NCI-H2107 treated with DMSO at 0.1 percent for 48 hours (cell line): Measurements from ENCODE around the gene OR10A6.

Experiments
- DNase-seq: peaks from one replicate; lab custom pipeline; 2025; ENCODE audit not compliant: unreplicated experiment; lab: John Stamatoyannopoulos, UW

Gene OR10A6, protein sequence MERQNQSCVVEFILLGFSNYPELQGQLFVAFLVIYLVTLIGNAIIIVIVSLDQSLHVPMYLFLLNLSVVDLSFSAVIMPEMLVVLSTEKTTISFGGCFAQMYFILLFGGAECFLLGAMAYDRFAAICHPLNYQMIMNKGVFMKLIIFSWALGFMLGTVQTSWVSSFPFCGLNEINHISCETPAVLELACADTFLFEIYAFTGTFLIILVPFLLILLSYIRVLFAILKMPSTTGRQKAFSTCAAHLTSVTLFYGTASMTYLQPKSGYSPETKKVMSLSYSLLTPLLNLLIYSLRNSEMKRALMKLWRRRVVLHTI

GRCh38 chr11:7931168-7931567, at the start of gene OR10A6:
TSS of gene OR10A6 (minus strand) at chr11:7931268. CDS start at chr11:7928662, 2,606 bp downstream.
- no peak for DNase-seq

DNA sequence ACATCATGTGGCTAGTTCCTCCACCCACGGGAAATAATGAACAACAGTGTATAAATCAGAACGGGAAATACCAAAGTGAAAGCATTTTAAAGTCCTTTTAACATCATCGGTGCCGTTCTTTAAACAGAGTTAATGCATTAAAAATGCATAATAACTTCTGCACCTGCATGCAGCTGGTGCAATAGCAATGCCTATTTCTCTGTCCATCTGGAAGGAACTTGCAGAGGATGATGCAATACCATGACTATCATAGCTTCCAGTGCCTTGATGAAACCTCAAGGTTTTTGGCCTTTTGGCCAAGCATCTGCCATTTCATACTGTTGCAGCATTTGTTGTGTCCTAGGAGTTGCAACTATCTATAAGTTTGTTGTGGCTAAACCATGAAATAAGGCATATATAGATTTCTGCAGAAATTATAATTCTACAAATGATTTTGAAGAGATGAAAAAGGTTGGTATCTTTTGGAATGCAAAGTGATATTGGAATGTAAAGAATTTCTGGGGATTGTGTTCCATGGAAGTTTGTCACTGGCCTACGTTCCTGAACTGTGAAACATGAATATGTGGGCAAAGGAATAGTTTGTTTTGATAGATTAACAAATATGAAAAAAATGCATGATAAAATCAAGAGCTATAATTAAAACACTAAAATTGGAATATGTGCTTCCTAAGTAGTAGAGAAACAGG, 46.3 kb upstream of the OR10A6 start:
- no peak for DNase-seq

DNA sequence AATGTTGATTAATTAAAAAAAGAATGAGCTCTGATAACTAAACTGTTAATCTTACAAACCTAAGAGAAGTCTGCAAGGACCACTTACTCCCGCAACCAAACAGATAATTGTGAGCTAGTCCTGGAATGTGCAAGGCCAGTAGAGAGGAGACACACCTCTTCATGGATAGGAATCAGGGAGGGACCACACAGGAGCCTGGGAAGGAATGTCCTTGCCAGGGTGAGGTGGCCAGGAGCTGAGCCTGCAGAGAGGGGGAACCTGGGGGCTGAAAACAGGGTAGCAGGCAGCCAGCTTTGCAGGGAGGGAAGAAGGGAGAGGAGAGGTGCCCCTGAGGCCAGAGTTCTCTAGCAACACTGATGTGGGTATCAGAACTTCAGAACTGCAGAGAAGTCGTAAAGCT, 43.6 kb upstream of the OR10A6 start:
- no peak for DNase-seq

DNA sequence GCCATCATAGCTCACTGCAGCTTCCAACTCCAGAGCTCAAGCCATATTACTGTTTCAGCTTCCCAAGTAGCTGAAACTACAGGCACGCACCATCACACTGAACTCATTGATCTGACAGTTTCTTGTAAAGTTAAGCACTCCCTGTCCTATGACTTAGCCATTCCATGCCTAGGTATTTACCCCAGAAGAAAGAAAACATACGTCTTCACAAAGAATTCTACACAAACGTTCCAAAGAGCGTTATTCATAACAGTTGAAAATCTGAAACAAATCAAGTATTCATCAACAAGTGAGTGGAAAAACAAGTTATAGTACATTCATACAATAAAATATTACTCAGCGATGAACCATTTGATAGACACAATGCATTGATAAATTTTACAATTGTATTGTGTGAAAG, 41.9 kb upstream of the OR10A6 start:
- no peak for DNase-seq

- DNase-seq, result no peak
Observed at GRCh38 chr11:7971846-7972245, 40.8 kb upstream of the OR10A6 start.

DNA sequence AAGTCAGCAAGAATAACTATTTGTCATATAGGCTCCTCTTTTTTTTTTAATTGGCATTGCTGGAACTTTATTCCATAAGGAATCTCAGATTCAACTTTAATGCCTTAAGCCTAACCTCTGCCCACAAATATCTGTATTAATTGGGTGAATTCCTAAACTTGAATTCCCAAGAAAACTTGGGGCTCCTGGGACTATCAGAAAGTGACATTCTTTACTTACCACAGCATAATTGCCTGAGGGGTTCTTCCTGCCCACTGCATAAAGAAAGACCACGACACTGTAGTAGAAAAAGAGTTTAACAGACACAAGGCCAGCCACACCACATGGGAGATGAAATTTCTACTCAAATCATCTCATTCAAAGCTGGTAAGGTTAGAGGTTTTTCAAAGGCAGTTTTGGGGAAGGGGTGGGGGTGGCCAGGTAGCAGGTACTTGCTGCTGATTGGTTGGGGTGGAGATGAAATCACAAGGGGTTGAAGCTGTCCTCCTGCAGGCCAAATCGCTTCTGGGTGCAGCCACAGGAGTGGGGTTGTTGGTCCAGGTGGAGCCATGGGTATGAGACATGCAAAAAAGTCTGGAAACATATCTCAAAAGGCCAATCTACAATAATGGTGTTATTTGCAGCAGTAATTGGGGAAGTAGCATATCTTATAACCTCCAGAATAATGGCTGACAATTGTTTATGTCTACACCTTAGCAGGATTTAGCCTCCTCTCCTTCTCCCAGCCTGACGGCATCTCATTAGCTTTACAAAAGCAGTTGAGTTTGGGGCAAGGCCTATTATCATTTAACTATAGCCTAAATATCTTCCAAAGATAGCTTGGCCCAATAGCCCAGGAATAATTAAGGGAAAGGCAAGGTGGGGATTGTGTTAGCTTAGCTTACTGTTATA, 38.9 kb upstream of the OR10A6 start:
- no peak for DNase-seq

DNA sequence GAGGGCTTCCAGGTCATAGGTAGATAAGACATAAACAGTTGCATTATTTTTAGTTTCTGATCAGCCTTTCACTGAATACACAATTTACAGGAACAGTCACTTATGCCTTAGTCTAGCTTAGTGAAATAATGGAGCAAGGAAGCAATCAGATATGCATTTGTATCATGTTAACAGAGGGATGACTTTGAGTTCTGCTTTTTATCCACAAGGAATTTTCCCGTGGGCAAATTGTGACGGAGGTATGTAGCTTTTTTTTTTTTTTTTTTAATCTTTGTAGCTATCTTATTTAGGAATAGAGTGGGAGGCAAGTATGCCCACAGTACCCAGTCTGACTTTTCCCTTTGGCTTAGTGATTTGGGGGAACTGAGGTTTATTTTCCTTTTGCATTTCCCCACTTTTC, 37.6 kb upstream of the OR10A6 start:
- no peak for DNase-seq

DNA sequence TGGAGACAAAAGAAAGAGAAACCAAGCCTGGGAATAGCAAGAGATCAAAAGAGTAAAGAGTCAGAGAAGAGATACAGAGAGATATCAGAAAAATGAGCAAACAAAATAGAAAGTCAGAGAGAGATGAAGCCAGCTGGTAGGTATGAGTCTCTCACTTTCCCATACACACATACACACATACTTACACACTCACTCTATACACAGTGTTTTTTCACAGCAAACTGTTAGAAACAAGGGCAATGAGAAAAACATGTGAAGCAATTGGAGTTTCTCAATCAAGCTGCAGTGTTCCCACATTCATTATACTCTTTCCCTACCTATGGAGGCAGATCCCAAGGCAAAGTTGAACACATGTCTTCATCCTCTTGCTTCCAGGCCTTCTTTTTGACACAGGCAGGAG, 36.8 kb upstream of the OR10A6 start:
- no peak for DNase-seq

GRCh38 chr11:7967097-7967496, 36.0 kb upstream of the OR10A6 start:
- no peak for DNase-seq

- no peak for DNase-seq
Observed at GRCh38 chr11:7965386-7965785, 34.3 kb upstream of the OR10A6 start, which contains the start of gene NLRP10. TSS of gene NLRP10 (minus strand) at chr11:7965447. CDS start at chr11:7963495, 1,952 bp downstream.

GRCh38 chr11:7964873-7965272, 33.8 kb upstream of the OR10A6 start:
- DNase-seq, result no peak

- DNase-seq, result no peak
Observed at GRCh38 chr11:7964261-7964660, 33.2 kb upstream of the OR10A6 start.

DNA sequence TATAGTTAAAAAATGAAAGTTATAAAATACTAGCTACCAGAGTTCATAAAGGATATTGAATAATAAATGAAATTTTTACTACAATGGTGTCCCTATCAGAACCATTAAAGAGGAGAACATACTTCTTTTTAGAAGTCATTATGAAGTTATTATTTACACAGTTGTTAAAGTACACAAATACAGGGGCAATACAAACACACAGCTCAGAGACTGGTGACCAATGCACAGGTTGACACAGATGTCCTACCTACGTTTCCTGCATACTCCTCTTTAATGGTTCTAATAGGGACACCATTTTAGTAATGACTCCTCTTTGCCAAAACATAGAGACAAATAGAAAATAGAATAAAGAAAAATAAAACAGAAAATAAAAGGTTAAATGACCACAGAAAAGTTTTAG, 24.1 kb upstream of the OR10A6 start:
- DNase-seq, result no peak

- no peak for DNase-seq
Observed at GRCh38 chr11:7949934-7950333, 18.9 kb upstream of the OR10A6 start.

DNA sequence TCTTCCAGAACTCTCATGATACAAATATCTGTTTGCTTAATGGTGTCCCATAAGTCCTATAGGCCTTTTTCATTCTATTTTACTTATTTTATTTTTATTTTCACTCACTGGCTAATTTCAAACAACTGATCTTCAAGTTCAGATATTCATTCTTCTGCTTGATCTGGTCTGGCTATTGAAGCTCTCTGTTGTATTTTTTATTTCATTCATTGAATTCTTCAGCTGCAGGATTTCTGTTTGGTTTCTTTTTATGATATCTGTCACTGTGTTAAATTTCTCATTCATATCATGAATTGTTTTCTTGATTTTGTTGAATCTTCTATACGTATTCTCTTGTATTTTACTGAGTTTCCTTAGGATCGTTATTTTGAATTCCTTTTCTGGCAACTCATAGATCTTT, 13.1 kb upstream of the OR10A6 start:
- no peak for DNase-seq

DNA sequence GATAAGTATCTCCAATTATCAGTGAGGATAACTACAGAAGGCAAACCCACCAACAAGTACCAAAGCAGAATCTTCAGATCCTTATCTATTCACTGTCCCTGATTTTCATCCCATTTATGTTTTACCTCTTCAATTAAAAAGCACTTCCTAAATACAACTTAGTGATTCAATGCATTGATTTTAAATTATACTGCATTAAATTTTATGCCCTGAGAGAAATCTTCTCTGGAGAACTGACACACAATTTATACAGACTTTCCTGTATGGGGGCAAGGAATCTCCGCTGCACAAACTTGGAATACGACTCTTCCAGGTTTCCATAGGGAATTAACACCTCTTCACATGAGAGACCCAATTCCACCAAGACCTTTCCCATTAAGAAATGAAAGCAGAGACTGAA, 10.5 kb upstream of the OR10A6 start, which contains the start of gene OR10A3:
Gene OR10A3 (minus strand): TSS at position 101 of the 400 bp plus-strand sequence. CDS start 2,188 bp downstream, outside the sequence.
- DNase-seq, result no peak

- DNase-seq, result no peak
Observed at GRCh38 chr11:7941146-7941545, 10.1 kb upstream of the OR10A6 start.

DNA sequence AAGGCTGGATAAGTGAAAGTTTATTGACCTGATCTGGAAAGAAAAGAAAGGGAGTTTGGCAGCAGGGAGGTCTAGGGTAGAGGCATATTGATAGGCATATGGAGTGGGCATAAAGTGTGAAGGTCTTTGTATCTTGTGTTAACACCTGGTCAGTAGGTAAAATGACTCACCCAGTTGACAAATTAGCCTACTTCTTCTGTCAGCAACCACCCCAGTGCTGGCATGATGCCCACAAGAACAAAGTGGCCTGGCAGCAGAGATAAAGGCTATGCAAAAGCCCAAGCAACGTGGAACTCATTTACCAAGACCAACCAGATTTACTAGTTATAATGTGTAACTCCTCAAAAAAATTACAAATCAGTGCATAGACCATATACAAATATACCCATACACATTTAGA, 5.5 kb upstream of the OR10A6 start:
- no peak for DNase-seq

DNA sequence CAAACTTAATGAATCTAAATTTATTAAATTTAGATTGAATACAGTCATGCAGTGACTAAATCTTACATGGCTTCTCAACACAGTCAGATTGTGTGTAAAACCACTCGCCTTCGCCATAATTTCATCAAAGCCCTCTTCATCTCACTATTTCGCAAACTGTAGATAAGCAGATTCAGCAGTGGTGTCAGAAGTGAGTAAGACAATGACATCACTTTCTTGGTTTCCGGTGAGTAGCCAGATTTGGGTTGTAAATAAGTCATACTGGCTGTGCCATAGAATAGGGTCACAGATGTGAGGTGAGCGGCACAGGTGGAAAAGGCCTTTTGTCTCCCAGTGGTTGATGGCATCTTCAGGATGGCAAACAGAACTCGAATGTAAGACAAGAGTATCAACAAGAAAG, 3.4 kb downstream of the OR10A6 start:
- no peak for DNase-seq

DNA sequence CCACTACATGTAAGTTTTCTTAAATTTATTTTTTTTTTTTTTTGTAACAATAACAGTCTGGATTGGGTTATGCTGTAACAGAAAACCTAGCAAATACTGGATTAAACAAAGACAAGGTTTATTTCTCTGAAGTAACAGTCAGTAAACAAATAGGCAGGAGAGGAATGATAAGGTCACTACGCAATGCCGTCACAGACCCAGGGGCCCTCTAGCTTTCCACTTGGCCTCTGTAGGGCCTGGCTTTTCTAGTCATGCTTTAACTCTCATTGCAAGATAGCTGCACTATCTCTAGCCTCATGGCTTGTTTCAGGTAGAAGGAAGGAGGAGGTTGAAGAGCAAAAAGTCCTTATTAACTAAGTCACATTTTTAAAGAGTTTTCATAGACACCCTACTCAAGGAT, 6.5 kb downstream of the OR10A6 start:
- DNase-seq, result no peak

GRCh38 chr11:7918141-7918540, 12.9 kb downstream of the OR10A6 start:
- DNase-seq, result no peak

GRCh38 chr11:7911011-7911410, 20.1 kb downstream of the OR10A6 start:
- DNase-seq, result no peak
